Activated naive CD4-positive, alpha-beta T cell treated with anti-CD3 and anti-CD28 coated beads, Interleukin-2, amount 50 U/mL, for 24 hours (primary cell): ENCODE data around the gene GHRL.
"Not testable (repeated sequence)": the region's sequence is repeated elsewhere in the genome, so short reads cannot be mapped to it uniquely, and the experiment has no call there.

ENCODE experiments used
- H3K27ac Mint-ChIP-seq: one replicate; pipeline ENCODE4 v1.8.0; 2021; ENCODE audit warnings: mild to moderate bottlenecking, mixed read lengths
- H3K27me3 Mint-ChIP-seq: one replicate; pipeline ENCODE4 v1.8.0; 2021; ENCODE audit warnings: mixed read lengths
- H3K36me3 Mint-ChIP-seq: one replicate; pipeline ENCODE4 v1.8.0; 2021; ENCODE audit warnings: mixed read lengths
- H3K4me1 Mint-ChIP-seq: one replicate; pipeline ENCODE4 v1.8.0; 2021; ENCODE audit warnings: mixed read lengths
- H3K4me3 Mint-ChIP-seq: one replicate; pipeline ENCODE4 v1.8.0; 2021; ENCODE audit warnings: mild to moderate bottlenecking, mixed read lengths
- H3K9me3 Mint-ChIP-seq: one replicate; pipeline ENCODE4 v1.8.0; 2021; ENCODE audit warnings: mixed read lengths

GHRL gene

DNA sequence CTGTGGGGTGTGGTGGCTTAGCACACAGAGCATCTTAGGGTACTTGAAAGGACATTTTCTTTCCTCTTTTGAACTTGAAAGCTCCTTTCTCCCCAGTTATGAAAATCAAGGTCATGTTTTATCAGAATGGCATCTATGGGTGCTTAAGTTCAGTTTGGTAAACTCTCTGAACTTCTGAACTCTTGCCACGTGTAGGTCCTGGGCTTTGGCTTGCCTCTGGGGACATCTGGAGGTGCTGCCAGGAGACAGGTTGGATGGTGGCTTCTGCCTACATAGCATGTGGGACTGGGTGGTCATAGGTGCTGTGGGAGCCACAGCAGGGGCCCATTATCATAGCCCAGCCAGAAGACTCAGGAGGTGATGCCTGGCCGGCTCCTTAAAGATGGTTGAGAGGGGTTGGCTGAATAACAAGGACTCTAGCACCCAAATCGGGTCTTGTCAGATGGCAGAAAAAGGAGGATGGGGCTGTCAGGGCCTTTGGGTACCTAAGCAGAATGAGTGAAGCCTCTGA lies 15.6 kb downstream of the GHRL start:
- H3K9me3 Mint-ChIP-seq, result no peaks in the 10 kb centered on the region
- H3K4me3 Mint-ChIP-seq, result no peak overlapping the region
- no peaks in the 10 kb centered on the region for H3K27me3 Mint-ChIP-seq
- H3K27ac Mint-ChIP-seq, result peak overlapping the region; percentile 35
- peaks cover 4% of the 10 kb centered on the region for H3K36me3 Mint-ChIP-seq
- H3K4me1 Mint-ChIP-seq, result peaks cover 45% of the 10 kb centered on the region

- H3K4me3 Mint-ChIP-seq, result peak overlapping the region; percentile 11
- peaks cover 42% of the 10 kb centered on the region for H3K4me1 Mint-ChIP-seq
- H3K36me3 Mint-ChIP-seq, result peaks cover 6% of the 10 kb centered on the region
- no peaks in the 10 kb centered on the region for H3K27me3 Mint-ChIP-seq
- H3K9me3 Mint-ChIP-seq, result no peaks in the 10 kb centered on the region
- H3K27ac Mint-ChIP-seq, result peak overlapping the region; percentile 38
Measured at GRCh38 chr3:10274601-10275000, 18.1 kb downstream of the GHRL start.

DNA sequence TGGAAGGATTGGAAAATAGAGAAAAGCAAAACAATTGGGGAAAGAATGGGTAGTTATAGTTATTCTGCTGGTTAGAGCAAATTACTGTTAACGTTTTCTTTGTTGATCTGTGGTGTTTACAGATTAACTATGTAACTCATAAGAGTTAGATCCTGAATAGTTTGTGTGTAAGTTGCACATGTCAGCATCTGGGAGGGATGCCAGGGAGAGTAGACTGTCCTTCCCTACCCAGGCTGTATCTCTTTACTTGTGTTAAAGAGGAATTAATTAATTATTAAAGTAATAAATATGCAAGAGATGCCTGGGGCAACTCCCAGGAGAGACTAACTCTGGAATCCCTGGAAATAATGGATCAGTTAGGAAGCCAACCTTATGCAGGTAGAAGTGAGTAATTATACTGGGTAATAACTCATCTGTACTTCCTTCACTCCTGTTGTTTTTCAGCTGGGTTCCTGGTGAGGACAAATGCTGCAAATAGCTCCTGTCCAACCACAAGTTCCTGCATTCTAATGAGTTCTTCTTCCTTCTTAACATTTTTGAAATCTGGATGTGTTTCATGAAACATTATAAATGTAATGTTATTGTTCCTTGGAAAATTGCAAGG lies 18.9 kb downstream of the GHRL start:
- H3K27me3 Mint-ChIP-seq, result no peaks in the 10 kb centered on the region
- peak overlapping the region; percentile 67 for H3K4me3 Mint-ChIP-seq
- H3K36me3 Mint-ChIP-seq, result peaks cover 8% of the 10 kb centered on the region
- H3K4me1 Mint-ChIP-seq, result peaks cover 41% of the 10 kb centered on the region
- H3K9me3 Mint-ChIP-seq, result no peaks in the 10 kb centered on the region
- peak overlapping the region; percentile 78 for H3K27ac Mint-ChIP-seq

DNA sequence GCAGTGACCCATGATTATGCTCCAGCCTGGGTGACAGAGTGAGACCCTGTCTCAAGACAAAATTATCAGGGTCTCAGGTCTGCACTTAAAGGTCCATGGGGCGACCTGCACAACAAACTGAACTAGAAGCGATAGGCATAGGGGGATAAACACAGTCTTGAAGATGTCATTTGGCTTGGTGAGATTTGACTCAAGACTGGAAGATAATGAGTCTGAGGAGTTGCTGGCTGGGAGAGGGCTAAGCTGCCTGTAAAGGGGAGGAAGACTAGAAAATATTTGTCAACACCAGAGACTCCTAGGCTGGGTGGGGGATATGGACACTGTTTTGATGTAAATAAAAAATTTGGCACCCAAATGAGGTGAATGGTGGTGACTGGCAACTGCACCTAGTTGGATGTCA lies 19.8 kb downstream of the GHRL start:
- Mint-ChIP-seq H3K9me3 (no peaks in the 10 kb centered on the region), H3K27ac (peak overlapping the region; percentile 78), H3K27me3 (no peaks in the 10 kb centered on the region), H3K36me3 (peaks cover 8% of the 10 kb centered on the region), H3K4me1 (peaks cover 48% of the 10 kb centered on the region), H3K4me3 (peak overlapping the region; percentile 67)

- H3K27ac Mint-ChIP-seq, H3K36me3 Mint-ChIP-seq, H3K27me3 Mint-ChIP-seq, H3K4me3 Mint-ChIP-seq, H3K9me3 Mint-ChIP-seq: not testable (repeated sequence)
- peaks cover 53% of the 10 kb centered on the region for H3K4me1 Mint-ChIP-seq
Measured at GRCh38 chr3:10272476-10272875, 20.3 kb downstream of the GHRL start.

- Mint-ChIP-seq H3K9me3 (no peaks in the 10 kb centered on the region), H3K27me3 (no peaks in the 10 kb centered on the region), H3K27ac (no peak overlapping the region), H3K4me1 (peaks cover 68% of the 10 kb centered on the region), H3K36me3 (peaks cover 19% of the 10 kb centered on the region), H3K4me3 (no peak overlapping the region)
Measured at GRCh38 chr3:10269443-10269842, 23.3 kb downstream of the GHRL start.

DNA sequence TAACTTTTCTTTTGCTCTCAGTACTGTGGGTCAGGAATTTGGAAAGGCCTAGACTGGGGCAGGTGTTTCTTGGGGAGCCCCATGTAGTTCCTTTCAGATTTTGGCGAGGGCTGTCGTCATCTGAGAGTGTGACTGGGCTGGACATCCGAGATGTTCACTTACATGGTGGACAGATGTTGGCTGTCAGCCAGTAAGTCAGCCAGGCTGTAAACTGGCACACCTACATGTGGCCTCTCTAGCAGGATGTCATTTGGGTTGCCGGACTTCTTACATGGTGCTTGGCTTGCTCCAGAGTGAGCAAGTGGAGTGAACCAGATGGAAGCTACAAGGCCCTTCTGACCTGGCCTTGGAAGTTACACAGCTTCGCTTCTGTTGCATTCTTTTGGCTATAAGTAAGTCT lies 23.8 kb downstream of the GHRL start:
- Mint-ChIP-seq H3K4me3 (no peak overlapping the region), H3K9me3 (no peaks in the 10 kb centered on the region), H3K4me1 (peaks cover 68% of the 10 kb centered on the region), H3K36me3 (peaks cover 21% of the 10 kb centered on the region), H3K27ac (no peak overlapping the region), H3K27me3 (no peaks in the 10 kb centered on the region)

GRCh38 chr3:10268116-10268515 lies 24.6 kb downstream of the GHRL start:
- Mint-ChIP-seq H3K36me3 (peaks cover 26% of the 10 kb centered on the region), H3K4me3 (no peak overlapping the region), H3K27me3 (no peaks in the 10 kb centered on the region), H3K4me1 (peaks cover 68% of the 10 kb centered on the region), H3K27ac (no peak overlapping the region), H3K9me3 (no peaks in the 10 kb centered on the region)

- H3K4me1 Mint-ChIP-seq, result peaks cover 71% of the 10 kb centered on the region
Measured at GRCh38 chr3:10266936-10267335, 25.8 kb downstream of the GHRL start.

GRCh38 chr3:10265833-10266232 lies 26.9 kb downstream of the GHRL start:
- Mint-ChIP-seq H3K36me3 (peaks cover 32% of the 10 kb centered on the region), H3K27me3 (no peaks in the 10 kb centered on the region), H3K4me1 (peaks cover 75% of the 10 kb centered on the region), H3K9me3 (no peaks in the 10 kb centered on the region), H3K27ac (peak overlapping the region; percentile 81), H3K4me3 (peak overlapping the region; percentile 52)

More at GRCh38 chr3:10266936-10267335, 25.8 kb downstream of the GHRL start:
- H3K27me3 Mint-ChIP-seq, H3K27ac Mint-ChIP-seq, H3K9me3 Mint-ChIP-seq: not testable (repeated sequence)
- Mint-ChIP-seq H3K36me3 (peaks cover 28% of the 10 kb centered on the region), H3K4me3 (peak overlapping the region; percentile 68)

DNA sequence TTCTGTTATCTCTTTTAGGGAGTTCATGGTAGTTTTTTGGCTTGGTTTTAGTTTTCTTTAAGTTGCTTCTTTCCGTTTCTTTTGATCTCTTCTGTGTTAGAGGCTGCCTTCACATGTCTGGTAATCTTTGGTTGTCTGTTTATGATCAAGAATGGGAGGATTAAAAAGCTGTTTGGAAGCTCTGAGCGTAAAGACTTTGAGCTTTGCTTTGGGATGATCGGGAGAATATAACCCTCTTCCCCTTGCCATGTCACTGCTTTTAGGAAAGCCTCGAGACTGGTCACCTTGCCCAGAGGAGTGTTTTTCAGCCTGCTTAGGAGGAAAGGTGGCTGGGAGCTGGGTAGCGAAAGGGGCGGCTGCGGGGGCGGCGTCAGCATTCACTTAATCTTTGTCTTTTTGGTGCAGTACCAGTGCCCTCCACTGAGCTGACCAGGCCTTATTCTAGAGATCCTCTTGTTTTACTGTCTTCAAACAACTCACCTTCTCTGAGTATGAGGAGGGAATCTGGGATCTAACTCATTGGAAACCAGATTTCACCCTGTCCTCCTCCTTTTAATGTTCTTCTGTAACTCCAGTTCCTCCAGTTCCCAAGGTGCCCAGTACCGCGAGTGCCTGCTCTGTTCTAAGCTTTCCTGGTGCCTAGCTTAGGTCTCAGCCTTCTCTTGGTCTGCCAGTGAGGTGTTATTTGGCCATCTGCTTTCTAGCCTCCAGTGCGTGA lies 28.9 kb downstream of the GHRL start:
- Mint-ChIP-seq H3K27ac (peak overlapping the region; percentile 90), H3K27me3 (no peaks in the 10 kb centered on the region), H3K4me3 (peak overlapping the region; percentile 83), H3K4me1 (peaks cover 86% of the 10 kb centered on the region), H3K36me3 (peaks cover 37% of the 10 kb centered on the region), H3K9me3 (no peaks in the 10 kb centered on the region)

GRCh38 chr3:10262027-10262426 lies 30.7 kb downstream of the GHRL start:
- Mint-ChIP-seq H3K27ac (peak overlapping the region; percentile 52), H3K4me3 (peak overlapping the region; percentile 34), H3K36me3 (peaks cover 30% of the 10 kb centered on the region), H3K27me3 (no peaks in the 10 kb centered on the region), H3K4me1 (peaks cover 77% of the 10 kb centered on the region), H3K9me3 (no peaks in the 10 kb centered on the region)

- no peak overlapping the region for H3K4me3 Mint-ChIP-seq
- peaks cover 80% of the 10 kb centered on the region for H3K4me1 Mint-ChIP-seq
- no peaks in the 10 kb centered on the region for H3K27me3 Mint-ChIP-seq
- peak overlapping the region; percentile 48 for H3K27ac Mint-ChIP-seq
- H3K9me3 Mint-ChIP-seq, result no peaks in the 10 kb centered on the region
- peaks cover 34% of the 10 kb centered on the region for H3K36me3 Mint-ChIP-seq
Measured at GRCh38 chr3:10260211-10260701, 32.5 kb downstream of the GHRL start.

DNA sequence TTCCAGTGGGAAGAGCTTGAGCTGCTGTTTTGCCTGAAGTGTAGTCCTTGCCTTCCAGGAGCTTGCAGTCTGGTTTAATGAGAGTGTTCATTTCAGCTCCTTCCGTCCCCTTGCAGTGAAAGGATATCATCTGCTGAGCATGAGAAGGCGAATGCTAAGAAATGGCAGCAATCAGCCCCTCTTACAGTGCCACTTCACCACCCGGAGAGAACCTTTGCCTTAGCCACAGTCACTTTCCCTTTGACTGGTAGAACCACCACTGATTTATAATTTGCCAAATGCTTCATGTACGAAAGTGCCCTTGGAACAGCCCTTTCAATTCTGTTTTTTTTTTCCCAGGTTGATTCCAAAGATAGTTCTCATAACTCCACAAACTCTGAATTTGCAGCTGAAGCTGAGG lies 32.9 kb downstream of the GHRL start:
- Mint-ChIP-seq H3K9me3 (no peaks in the 10 kb centered on the region), H3K27ac (peak overlapping the region; percentile 48), H3K4me3 (no peak overlapping the region), H3K4me1 (peaks cover 82% of the 10 kb centered on the region), H3K36me3 (peaks cover 34% of the 10 kb centered on the region), H3K27me3 (no peaks in the 10 kb centered on the region)

GRCh38 chr3:10259036-10259435 lies 33.7 kb downstream of the GHRL start:
- H3K4me1 Mint-ChIP-seq, result peaks cover 83% of the 10 kb centered on the region
- H3K36me3 Mint-ChIP-seq, result peaks cover 32% of the 10 kb centered on the region
- H3K27ac Mint-ChIP-seq, result peak overlapping the region; percentile 53
- H3K27me3 Mint-ChIP-seq, result no peaks in the 10 kb centered on the region
- H3K9me3 Mint-ChIP-seq, result no peaks in the 10 kb centered on the region
- H3K4me3 Mint-ChIP-seq, result no peak overlapping the region

GRCh38 chr3:10255835-10256234 lies 36.9 kb downstream of the GHRL start:
- H3K36me3 Mint-ChIP-seq, result peaks cover 31% of the 10 kb centered on the region
- H3K9me3 Mint-ChIP-seq, result no peaks in the 10 kb centered on the region
- H3K4me3 Mint-ChIP-seq, result peak overlapping the region; percentile 3
- peak overlapping the region; percentile 60 for H3K27ac Mint-ChIP-seq
- H3K4me1 Mint-ChIP-seq, result peaks cover 81% of the 10 kb centered on the region
- no peaks in the 10 kb centered on the region for H3K27me3 Mint-ChIP-seq
